Measurements from ENCODE around the gene HEY2.

- TF ChIP-seq CTCF (IDR thresholded peaks at IDR 0.05) (no peak), POLR2AphosphoS5 (IDR thresholded peaks at IDR 0.05; ENCODE audit: insufficient read depth in 1 of 2, low read depth in 1 of 2) (no peak)
Measured at GRCh38 chr6:125711013-125711675, 38.3 kb upstream of the HEY2 start.
